PC-9 (cell line): Measurements from ENCODE around the gene ZNF212. TPM values are rescaled to one million over a fixed set of nuclear protein-coding genes. Genes with fewer than 3 reads are reported as not detected.

Source experiments
- BruUV-seq: library from RNA; stranded (reverse); fragments of 400-500 nt; replicated peaks from 2 replicates; lab custom pipeline; 2021; lab: Mats Ljungman, UMichigan
- CTCF ChIA-PET: fragments of 300-600 bp; sonication (Branson Sonifier 250); formaldehyde crosslinking; loops from one replicate; lab custom pipeline; 2022; ENCODE audit warnings: antibody characterized with exemption; lab: Charles Lee
- POLR2A ChIA-PET: fragments of 300-600 bp; sonication (Branson Sonifier 250); formaldehyde crosslinking; loops from one replicate; lab custom pipeline; 2022; ENCODE audit warnings: antibody characterized with exemption; ENCODE audit not compliant: unreplicated experiment; lab: Charles Lee
- DNase-seq, 2 experiments: peaks; one replicate each; pipeline versions ENCODE4 v3.0.0 to v3.0.0-alpha.2; 2015 to 2022; ENCODE audit warnings: mixed read lengths in 1 of 2
- H2AFZ ChIP-seq: fragments of 200-600 bp; sonication (generic); 2 replicates; pipeline ENCODE4 v1.8.1; 2017; ENCODE audit warnings: antibody characterized with exemption
- H3F3A ChIP-seq: fragments of 200-600 bp; sonication (generic); 2 replicates; pipeline ENCODE4 v1.8.1; 2017; ENCODE audit warnings: antibody characterized with exemption, mild to moderate bottlenecking, low read depth; ENCODE audit not compliant: insufficient read depth
- H3K27ac ChIP-seq: fragments of 200-600 bp; sonication (generic); 2 replicates; pipeline ENCODE4 v1.6.1; 2016; ENCODE audit warnings: mixed run types
- H3K27me3 ChIP-seq: fragments of 200-600 bp; sonication (generic); 2 replicates; pipeline ENCODE4 v1.6.1; 2016; ENCODE audit warnings: low read depth, mixed run types; ENCODE audit not compliant: insufficient read depth
- H3K36me3 ChIP-seq: fragments of 200-600 bp; sonication (generic); 2 replicates; pipeline ENCODE4 v1.6.1; 2016; ENCODE audit warnings: low read depth, mixed run types
- H3K4me1 ChIP-seq: fragments of 200-600 bp; sonication (generic); replicated peaks from 2 replicates; pipeline ENCODE4 v1.6.1; 2016; ENCODE audit warnings: mixed run types; ENCODE audit not compliant: insufficient read depth
- H3K4me2 ChIP-seq: fragments of 200-600 bp; sonication (generic); 2 replicates; pipeline ENCODE4 v1.6.1; 2017; ENCODE audit warnings: mixed run types
- H3K4me3 ChIP-seq: fragments of 200-600 bp; sonication (generic); 2 replicates; pipeline ENCODE4 v1.6.1; 2016; ENCODE audit warnings: mixed run types
- H3K79me2 ChIP-seq: fragments of 200-600 bp; sonication (generic); 2 replicates; pipeline ENCODE4 v1.6.1; 2017; ENCODE audit warnings: low read depth, mixed run types
- H3K9me2 ChIP-seq: fragments of 200-600 bp; sonication (generic); 2 replicates; pipeline ENCODE4 v1.8.1; 2017; ENCODE audit warnings: mild to moderate bottlenecking; ENCODE audit not compliant: insufficient read depth
- H3K9me3 ChIP-seq: fragments of 200-600 bp; sonication (generic); 2 replicates; pipeline ENCODE4 v1.8.1; 2016; ENCODE audit warnings: low read depth; ENCODE audit not compliant: insufficient read depth
- H4K20me1 ChIP-seq: fragments of 200-600 bp; sonication (generic); 2 replicates; pipeline ENCODE4 v1.8.1; 2017; ENCODE audit not compliant: insufficient read depth
- CTCF ChIP-seq: fragments of 200-600 bp; sonication (generic); conservative IDR thresholded peaks from 2 replicates; pipeline ENCODE4 v1.6.1; 2017; ENCODE audit warnings: mixed run types, antibody characterized with exemption, mild to moderate bottlenecking, moderate library complexity
- EZH2 ChIP-seq: fragments of 200-600 bp; sonication (generic); IDR thresholded peaks from 2 replicates; pipeline ENCODE4 v1.8.0; 2017; ENCODE audit warnings: antibody characterized with exemption, low read depth
- intact Hi-C: fragments of 100-400 bp; cut with micrococcal nuclease; formaldehyde crosslinking; loops from one replicate; pipeline ENCODE4 v1.10.0; 2022; ENCODE audit not compliant: unreplicated experiment
- total RNA-seq: library from RNA; stranded (reverse); gene quantifications from 2 replicates; pipeline ENCODE4 v1.2.3, GENCODE V29; 2021

Gene ZNF212
- total RNA-seq, 1 experiment from 2014 or later, result 16.9 TPM

GRCh38 chr7:149282331-149282655 is 42.8 kb downstream of the ZNF212 start:
- TF ChIP-seq EZH2 (no peak), CTCF (no peak)
- H3K27me3 ChIP-seq, result no peaks in the 10 kb centered on the region
- no peaks in the 10 kb centered on the region for H3K79me2 ChIP-seq
- POLR2A ChIA-PET, result no interaction called here
- CTCF ChIA-PET, result no interaction called here
- H3K9me2 ChIP-seq, result no peaks in the 10 kb centered on the region
- intact Hi-C loops, result no loop called here
- no peak overlapping the region for H3K4me2 ChIP-seq
- BruUV-seq, result no TSS peak
- no peak overlapping the region for H2AFZ ChIP-seq
- H3F3A ChIP-seq, result peaks cover 27% of the 10 kb centered on the region
- no peak overlapping the region for H3K4me3 ChIP-seq
- H3K27ac ChIP-seq, result no peak overlapping the region
- H4K20me1 ChIP-seq, result no peaks in the 10 kb centered on the region; the same call in none of the 2 replicates
- DNase-seq, result no peak
- peaks cover 23% of the 10 kb centered on the region for H3K4me1 ChIP-seq
- no peaks in the 10 kb centered on the region for H3K9me3 ChIP-seq
- H3K36me3 ChIP-seq, result peaks cover 8% of the 10 kb centered on the region; the same call in 1 of the 2 replicates

GRCh38 chr7:149283321-149283720 is 43.9 kb downstream of the ZNF212 start:
- H3K27me3 ChIP-seq, result no peaks in the 10 kb centered on the region
- BruUV-seq, result no TSS peak
- DNase-seq, result no peak
- no peaks in the 10 kb centered on the region; the same call in 1 of the 2 replicates for H4K20me1 ChIP-seq
- intact Hi-C loops, result no loop called here
- no peak overlapping the region for H3K4me3 ChIP-seq
- CTCF ChIA-PET, result no interaction called here
- H3K79me2 ChIP-seq, result no peaks in the 10 kb centered on the region
- TF ChIP-seq CTCF, result no peak
- H3K9me3 ChIP-seq, result no peaks in the 10 kb centered on the region
- POLR2A ChIA-PET, result no interaction called here
- no peaks in the 10 kb centered on the region for H3K36me3 ChIP-seq
- H3F3A ChIP-seq, result peaks cover 27% of the 10 kb centered on the region
- H2AFZ ChIP-seq, result no peak overlapping the region
- no peak overlapping the region for H3K27ac ChIP-seq
- H3K9me2 ChIP-seq, result no peaks in the 10 kb centered on the region
- no peak overlapping the region for H3K4me2 ChIP-seq
- peaks cover 25% of the 10 kb centered on the region for H3K4me1 ChIP-seq

GRCh38 chr7:149284343-149284742 is 44.9 kb downstream of the ZNF212 start:
- no peaks in the 10 kb centered on the region for H3K79me2 ChIP-seq
- POLR2A ChIA-PET, result interaction anchor here (0.5 to 0.9 kb wide), 3 partner anchors 9 to 115 kb away, joined by 3 to 5 read pairs (median 5); partner anchors contain the start of gene ZNF783
- TF ChIP-seq EZH2 (no peak), CTCF (no peak)
- no peak overlapping the region for H3K27ac ChIP-seq
- H3K36me3 ChIP-seq, result no peaks in the 10 kb centered on the region
- 0 out of 2 replicates have a peak overlapping the region, but pooled peaks have one; percentile 14 for H2AFZ ChIP-seq
- no peaks in the 10 kb centered on the region for H3K9me2 ChIP-seq
- H3K27me3 ChIP-seq, result no peaks in the 10 kb centered on the region
- intact Hi-C loops, result loop anchor here (2.0 kb wide), 2 partner anchors 90 to 194 kb away; partner anchors contain the start of genes ZNF282 and ZNF786
- no TSS peak for BruUV-seq
- CTCF ChIA-PET, result interaction anchor here (0.5 to 1.2 kb wide), 4 partner anchors 23 to 287 kb away, joined by 3 to 10 read pairs (median 4); partner anchors contain the start of genes ZNF282 and ZNF783
- no peak for DNase-seq
- H3F3A ChIP-seq, result peaks cover 27% of the 10 kb centered on the region
- H3K4me1 ChIP-seq, result peaks cover 25% of the 10 kb centered on the region
- H3K9me3 ChIP-seq, result no peaks in the 10 kb centered on the region
- no peaks in the 10 kb centered on the region; the same call in 1 of the 2 replicates for H4K20me1 ChIP-seq
- H3K4me2 ChIP-seq, result peak overlapping the region; percentile 95
- H3K4me3 ChIP-seq, result peak overlapping the region; percentile 62; the same call in 1 of the 2 replicates
